GM18520 (cell line): ENCODE results near the gene NT5DC1.
"Not testable (repeated sequence)": the region's sequence is repeated elsewhere in the genome, so short reads cannot be mapped to it uniquely, and the experiment has no call there.

ENCODE experiments used
- ATAC-seq: cut with Tn5 transposase; IDR thresholded peaks from one replicate; pipeline ENCODE4 v1.9.1; 2021; ENCODE audit not compliant: unreplicated experiment

NT5DC1 gene

DNA sequence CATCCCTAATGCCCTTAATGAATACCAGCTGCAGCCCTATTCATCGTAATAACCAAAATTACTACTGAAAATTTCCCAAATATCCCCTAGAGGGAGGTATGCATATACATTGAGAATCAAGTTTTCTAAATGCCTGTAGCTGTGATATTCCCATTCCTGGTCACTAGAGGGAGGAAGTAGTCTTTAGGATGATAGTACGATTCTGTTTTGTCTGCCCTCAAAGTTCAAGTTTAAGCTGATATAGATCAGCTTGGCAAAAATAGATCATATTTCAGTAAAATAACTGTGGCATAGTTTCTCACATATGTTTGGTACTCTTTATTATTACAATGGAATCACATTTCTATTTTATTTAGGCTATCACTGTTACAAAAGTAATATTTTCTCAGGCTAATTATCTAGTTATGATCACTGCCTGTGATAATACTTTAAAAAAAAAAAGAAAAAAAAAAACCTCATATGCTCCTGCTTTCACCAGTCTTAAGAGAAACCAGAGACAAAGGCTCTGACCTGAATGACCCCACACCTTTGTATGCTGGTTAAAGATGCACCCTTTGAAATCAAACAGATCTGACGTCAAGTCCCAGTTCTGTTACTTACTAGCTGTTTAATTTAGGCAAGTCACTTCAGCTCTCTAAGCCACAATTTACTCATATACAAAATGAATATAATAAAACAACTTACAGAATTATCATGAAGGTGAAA lies 168.1 kb downstream of the NT5DC1 start:
- ATAC-seq, result peak; percentile 75

DNA sequence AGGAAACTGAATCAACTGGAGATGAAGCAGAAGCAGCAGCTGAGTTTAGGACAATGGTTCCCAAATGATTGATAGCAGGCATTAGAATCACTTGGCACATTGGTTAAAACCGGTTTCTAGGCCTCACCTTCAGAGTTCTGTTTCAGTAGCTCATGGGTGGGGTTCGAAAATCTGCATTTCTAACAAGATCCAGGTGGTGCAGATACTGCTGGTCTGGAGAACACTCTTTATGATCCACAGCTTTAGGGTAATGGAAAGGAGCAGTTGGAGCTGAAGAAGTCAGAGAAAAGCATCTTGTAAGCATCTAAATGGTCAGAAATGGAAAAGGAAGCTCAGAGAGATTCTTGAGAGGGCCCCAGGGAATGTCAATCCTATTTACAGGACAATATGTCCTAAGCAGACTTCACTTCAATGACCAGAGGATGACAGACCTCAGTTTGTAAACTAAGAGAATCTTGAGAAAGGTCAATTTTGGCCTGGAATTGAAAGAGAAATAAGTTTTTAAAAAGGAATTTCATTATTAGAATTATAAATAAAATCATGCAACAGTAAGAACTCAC lies 170.6 kb downstream of the NT5DC1 start:
- no peak for ATAC-seq

DNA sequence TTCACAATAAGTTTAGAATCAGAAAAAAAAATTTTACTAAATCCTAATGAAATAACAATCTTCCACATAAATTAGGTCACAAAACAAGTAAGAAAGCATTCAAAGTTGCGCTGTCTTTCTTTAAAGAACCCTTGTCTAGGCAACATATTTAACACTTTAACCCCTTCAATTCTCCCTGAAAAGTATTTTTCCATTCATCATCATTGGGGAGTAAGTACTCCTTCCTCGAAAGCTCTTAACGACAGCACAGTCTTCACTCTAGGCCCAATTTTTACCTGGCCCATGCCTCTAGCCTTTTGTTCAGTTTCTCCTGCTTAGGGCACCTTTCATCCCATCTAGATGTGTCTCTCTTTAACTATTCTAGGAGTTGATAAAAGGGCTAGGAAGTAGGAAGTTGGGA lies 176.5 kb downstream of the NT5DC1 start:
- ATAC-seq, result no peak

DNA sequence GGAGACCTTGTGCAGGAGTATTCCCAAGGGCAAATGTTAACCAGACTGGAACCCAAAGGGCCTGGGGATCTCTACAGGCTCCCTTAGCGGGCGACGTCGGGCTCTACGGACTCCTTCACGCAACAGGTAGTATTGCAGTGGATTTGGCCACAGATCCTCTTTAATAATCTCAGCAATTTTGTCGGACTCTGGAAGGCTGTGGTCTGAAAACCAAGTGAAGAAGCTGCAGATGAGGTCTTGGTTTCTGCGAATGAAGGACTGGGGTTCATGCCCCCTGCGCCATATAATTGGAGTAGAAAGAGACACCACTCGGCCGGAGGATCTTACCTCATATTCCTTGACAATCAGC lies 177.8 kb downstream of the NT5DC1 start:
- no peak for ATAC-seq

DNA sequence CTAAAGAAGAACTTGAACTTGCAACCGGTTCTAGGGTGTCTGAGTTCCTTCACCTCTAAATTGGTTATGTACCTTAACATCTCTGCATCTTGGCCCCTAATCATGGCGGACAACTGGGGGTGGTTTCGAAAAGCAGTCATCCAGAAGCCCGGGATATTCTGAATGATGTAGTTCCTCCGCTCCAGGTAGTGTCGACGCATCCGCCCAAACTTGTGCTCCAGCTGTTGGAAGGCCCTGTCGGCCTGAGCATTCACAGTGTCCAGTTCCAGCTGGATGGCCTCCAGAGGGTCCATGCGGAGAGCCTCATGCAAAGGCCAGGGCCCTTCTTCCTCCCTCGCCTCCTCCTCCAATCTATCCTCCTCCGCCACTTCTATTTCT lies 178.2 kb downstream of the NT5DC1 start:
- no peak for ATAC-seq

DNA sequence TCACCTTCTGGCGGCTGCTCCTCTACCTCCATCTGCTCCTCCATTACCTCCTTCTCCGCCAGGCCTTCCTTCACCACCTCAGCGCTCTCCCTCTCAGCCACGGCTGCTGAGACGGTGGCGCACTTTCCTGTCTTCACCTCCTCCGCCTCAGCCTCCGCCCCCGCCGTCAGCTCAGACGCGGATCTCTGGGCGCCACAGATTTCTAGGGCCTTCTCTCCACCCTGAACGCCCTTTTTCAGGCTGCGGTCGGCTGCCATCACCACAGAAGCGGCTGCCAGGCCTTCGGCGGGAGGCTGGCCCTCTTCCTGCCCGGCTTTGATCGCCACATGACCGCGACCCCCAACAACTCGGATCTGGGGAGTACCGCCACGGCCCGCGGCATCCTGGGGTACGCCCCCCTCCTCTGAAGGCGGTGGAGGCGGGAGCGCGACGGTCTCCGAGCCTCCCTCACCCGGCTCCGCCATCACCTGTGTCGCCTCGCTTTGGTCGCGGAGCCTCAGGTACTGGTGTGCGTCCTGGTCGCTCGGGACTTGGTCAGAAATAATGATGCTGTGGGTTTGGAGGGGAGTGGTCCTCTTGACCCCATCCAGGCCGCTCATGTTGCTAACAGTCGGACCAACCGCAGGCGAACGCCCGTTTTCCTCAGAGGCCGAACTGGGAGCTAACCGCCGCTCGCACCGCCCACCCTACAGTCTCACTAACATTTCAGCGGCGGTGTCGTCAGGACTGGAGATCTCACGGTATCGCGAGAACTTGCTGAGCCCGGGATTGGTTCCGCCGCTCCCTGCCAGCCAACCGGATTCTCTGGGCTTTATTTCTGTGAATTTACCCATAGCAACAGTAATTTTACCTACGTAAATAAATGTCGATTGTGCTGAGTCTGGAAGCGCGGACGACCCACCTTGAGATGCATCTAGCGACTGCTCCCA lies 178.8 kb downstream of the NT5DC1 start, which contains the start of gene TSPYL1:
TSS of gene TSPYL1 (minus strand) at position 699 of the 929 bp plus-strand sequence. CDS start at position 599, 100 bp downstream.
- peak; percentile 85 for ATAC-seq

DNA sequence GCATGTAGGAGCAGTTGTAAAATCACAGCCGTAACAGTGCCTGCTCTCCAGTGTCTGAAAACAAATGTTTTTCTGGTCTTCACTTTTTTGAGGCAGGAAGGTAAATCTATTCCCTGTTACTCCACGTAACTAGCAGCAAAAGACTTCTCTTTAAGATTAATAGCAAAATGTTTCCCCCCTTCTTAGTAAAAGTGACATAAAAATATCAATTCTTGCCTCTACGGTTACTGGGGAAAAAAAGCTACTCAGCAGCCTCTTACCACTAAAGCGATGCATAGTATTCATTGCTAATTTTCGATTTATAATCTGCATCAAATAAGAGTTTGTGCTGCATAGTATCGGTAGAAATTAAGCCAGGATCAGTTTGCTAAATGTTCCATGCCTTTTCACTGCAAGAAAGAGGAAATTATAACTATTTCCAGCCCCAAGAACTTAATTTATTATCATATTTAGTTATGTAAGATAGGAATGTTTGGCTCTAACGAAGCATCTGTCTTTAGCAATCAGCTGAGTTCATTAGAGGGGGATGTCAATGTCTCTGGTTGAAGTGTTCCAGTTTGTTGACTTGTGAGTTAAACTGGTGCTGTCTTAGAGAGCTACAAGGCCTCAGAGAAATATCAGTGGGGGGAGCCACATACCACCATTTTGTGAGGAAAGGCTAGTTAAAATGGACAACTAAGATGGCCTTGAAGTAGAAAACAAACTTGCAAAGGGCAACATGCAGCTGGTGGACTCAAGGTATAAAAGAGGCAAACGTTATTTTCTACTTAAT lies 179.7 kb downstream of the NT5DC1 start:
- ATAC-seq, result no peak

DNA sequence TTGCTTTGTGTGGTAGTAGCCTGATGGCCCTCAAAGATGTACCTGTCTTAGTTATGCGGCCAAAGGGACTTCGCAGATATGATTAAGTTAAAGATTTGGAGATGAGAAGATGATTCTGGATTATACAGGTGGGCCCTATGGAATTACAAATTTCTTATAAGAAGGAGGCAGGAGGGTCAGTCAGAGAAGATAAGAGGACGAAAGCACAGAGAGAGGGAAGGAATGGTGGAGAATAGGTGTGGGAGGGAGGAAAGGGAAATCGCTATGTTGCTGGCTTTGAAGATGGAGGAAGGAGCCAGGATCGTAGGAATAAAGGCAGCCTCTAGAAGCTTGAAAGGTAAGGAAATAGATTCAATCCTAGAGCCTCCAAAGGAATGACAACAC lies 180.3 kb downstream of the NT5DC1 start:
- no peak for ATAC-seq

DNA sequence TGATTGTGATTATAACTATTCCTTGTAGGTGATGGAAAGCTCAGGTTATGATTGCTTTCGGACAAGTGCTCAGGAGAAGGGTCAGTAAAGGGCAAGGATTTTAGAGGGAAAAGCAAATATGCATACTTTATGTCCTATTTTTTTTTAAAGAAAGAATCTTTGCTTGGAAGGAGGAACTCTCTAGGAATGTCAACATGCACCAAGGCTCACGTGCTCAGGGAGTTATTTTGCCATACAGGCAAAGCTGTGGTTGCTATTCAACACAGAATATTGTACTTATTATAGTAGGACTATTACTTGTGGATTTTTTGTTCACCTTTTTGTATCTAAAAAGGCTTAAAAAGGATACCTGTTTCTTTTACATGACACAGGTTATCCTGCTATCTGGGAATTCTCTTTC lies 182.0 kb downstream of the NT5DC1 start:
- ATAC-seq, result no peak

DNA sequence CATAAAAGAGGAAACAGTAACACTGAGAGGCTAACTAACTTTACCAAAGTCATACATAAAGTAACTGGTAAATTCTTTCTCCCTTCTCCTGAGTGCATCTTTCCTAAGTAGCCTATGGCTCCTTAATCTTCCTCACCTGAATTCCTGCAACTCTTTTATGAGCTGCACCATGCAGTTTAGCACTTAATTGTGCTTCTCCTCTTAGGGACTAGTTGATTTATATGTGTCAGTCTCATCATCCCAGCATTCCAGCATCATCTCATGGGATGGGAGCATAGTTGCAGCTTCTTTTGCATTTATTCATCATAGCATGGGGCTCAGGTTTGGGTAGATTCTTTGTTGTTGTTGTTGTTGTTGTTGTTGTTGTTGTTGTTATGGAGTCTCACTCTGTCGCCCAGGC lies 182.5 kb downstream of the NT5DC1 start:
- ATAC-seq, result no peak

DNA sequence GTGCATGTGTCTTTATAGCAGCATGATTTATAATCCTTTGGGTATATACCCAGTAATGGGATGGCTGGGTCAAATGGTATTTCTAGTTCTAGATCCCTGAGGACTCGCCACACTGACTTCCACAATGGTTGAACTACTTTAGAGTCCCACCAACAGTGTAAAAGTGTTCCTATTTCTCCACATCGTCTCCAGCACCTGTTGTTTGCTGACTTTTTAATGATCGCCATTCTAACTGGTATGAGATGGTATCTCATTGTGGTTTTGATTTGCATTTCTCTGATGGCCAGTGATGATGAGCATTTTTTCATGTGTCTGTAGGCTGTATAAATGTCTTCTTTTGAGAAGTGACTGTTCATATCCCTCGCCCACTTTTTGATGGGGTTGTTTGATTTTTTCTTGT lies 184.3 kb downstream of the NT5DC1 start:
- not testable (repeated sequence) for ATAC-seq

DNA sequence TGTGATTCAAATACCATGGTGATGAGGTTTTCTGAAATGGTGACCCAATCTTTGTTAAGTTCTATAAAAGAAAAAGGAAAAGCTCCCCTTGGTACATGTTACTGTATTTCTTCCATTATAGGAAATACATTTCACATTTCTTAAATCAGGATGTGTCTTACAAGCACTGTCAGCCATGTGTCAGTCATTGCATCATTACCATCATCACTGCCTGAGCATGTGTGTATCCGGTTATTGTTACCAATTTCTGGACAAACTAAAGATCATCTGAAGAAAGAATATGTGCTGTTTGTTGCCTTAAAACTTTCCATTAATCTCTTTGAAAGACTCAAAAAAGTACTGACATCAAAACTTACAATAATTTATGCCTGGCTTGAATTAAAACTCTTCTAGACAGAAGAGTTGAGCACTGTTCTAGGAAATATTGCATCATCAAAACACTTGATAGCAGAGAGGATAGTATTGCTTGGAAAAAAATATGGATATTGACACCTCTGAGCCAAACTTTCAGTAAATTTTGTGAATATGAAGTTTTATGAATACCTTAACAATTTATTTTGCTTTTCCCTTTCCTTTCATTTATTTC lies 186.2 kb downstream of the NT5DC1 start:
- no peak for ATAC-seq

DNA sequence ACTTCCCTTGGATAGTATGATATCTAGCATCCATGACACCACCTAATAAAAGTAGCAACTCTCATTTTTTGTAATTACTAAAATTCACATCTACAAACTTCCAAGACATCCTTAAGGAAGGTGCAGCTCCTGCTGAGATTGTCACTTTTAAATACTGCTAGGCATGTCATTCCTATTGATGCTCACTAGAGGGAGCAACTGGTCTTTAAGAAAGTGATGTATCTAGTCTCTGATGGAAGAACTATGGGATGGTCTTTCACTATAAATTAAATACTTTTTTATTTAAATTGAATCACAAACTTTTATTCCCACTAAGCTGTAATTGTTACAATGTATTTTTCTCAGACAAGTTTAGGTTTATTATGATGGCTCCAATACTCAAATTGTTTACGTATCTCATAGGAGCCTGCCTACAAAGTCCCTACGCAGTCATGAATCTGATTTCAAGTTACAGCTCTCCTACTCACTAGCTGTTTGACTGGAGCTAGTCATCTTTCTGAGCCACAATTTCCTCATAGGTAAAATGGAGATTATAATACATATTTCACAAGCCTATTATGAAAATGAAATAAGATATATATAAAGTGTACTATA lies 187.1 kb downstream of the NT5DC1 start:
- ATAC-seq, result peak; percentile 78

DNA sequence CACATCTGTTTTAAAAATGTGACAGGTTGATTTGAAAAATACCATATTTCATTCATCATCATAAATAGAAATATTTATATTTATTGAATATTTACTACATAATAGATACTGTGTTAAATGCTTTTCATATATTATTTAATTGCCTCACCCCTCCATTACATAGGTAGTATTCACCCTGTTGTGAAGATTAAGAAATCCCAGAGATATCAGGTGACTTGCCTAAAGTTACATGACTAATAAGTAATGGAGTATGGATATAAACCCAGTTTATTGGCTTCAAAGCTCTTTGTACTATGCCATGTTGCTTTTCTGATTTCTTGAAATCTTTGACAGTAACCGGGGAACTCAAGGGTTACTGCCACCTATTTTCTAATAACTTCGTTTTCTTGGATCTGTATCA lies 189.2 kb downstream of the NT5DC1 start:
- no peak for ATAC-seq

DNA sequence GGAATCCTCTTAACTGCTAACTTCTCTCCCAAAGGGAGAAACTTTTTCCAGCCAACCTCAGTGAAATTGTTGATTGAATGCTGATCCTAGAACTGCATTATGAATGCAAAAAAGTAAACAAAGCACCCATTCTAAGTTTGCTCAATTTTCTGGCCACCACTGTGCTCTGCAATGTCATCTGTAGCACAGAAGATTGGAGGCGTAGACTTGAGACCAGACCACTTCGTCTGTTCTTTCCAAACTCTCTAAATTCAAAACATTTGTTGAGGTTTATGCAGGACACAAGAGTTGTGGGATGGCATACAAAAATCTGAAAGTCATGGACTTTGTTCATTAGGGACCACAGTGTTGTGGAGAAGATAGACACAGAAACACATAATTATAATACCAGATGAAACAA lies 190.1 kb downstream of the NT5DC1 start:
- ATAC-seq, result no peak

DNA sequence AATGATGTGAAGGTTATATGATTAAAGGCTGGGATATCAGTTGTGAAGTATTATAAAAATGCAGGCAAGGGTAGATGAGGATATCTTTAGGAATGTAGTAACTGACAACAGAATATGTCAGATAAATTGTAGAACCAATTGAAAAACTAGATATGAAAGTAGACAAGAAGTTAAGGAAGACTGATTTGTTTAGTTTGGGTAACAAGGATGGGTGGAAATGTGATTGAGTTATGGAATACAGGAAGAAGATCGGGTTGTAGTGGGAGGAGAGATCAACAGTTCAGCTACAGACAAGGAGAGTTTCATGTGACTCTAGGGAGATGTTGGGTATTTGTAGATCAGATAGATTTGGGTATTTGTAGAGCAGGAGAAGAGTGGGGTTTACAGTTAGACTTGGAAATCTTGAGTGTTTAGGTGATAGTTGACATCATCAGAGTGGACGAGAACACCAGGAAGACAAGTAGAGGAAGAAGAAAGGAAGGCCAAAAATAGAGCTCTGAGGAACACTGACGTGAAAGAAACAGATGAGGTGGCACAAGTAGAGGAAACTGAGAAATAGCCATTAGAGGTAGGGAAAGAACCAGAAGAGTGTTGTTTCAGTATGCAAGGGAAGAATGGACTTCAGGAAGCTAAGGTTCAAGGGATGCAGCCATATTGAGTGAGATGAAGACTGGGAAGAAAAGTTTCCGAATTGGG lies 191.2 kb downstream of the NT5DC1 start:
- ATAC-seq, result no peak

DNA sequence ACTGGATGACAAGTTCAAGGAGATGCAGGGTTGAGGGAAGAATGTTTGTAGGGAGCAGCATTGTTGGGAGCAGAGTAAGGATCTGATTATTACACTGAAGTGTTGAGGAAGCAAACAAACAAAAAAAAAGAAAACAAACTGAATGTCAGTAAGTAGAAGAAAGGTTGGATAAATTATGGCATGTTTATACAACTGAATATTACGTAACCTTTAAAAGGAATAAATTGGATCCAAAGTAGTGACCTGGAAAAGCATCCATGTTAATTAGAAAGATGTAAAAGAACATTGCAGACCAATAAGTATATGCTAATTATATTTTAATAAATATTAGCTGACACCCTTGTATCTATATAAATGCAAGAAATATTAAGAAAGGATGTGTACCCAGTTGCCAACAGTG lies 191.9 kb downstream of the NT5DC1 start:
- no peak for ATAC-seq

DNA sequence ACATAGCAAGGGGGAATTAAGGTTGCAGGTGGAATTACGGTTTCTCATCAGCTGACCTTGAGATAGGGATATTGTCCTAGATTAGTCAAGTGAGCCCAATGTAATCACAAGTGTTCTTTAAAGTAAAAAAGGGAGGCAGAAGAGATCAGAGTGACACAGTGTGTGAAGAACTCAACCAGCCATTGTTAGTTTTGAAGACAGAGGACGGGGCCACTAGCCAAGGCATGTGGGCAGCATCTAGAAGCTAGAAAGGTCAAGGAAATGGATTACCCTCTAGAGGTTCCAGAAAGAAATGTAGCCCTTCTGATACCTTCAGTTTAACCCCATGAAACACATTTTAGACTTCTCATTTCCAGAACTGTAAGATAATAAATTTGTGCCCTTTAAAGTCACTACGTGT lies 197.6 kb downstream of the NT5DC1 start:
- ATAC-seq, result no peak

DNA sequence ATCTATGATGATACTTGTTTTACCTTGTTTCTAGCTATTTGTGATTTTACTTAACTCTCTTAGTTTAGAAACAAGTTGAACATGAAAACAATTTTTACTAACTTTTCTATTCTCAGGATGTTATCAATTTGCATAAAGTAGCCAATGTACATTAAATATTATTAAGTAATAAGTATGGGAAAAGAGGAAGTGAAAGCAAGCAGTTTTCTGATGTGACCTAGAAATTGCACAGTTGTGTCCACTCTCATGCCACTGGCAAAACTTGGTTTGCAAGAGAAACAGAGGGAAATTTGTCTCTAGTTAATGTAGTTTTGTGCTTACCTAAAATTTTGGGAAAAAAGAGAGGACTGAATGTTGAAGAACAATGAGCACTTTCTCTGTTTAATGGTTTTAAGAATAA lies 198.3 kb downstream of the NT5DC1 start:
- no peak for ATAC-seq
